NCI-H82 treated with DMSO at 0.1 percent for 48 hours (cell line): ENCODE results near the gene MSI2.
A peak's percentile ranks its signal among the peaks of the same experiment; 100 is the strongest.

Source experiments
- DNase-seq: peaks from one replicate; lab custom pipeline; 2025; ENCODE audit not compliant: unreplicated experiment; lab: John Stamatoyannopoulos, UW

The MSI2 gene

DNA sequence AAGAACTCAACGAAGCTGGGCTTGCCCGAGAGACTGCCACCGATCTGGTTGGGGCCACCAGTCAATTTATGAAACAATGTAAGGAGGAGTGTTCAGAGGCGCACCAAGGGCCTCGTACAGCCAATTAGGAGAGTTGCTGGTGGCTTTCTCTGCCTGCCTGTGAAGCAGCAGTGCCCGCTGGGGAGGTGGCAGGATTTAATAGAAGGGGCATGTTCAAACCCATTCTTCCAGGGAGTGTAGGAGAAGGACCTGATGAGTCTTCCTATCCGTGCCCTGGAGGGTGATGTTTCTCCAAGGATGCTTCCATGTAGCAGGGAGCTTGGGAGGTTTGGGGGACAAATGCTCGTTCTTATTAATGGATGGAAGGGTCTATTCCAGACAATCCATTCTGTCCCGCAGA lies 310.4 kb downstream of the MSI2 start:
- DNase-seq = no peak

DNA sequence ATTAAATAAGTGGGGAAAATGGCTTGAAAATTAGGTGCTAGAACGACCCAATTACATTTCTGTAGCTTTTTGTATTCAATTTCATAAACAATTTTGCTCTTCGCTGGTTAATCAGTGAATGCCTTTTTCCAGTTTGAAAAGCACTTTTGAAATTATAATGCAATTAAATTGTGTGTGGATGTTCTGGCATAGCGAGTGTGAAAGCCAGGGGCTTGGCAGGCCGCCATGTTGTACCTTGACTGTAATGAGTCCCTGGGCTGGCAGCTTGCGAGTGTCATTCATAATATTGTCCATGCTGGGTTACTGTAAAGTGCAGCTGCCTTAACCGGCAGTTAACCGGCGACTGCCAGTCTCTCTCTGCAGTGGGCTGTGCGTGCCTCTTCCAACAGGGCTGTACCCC lies 310.9 kb downstream of the MSI2 start:
- DNase-seq = peak; percentile 84

DNA sequence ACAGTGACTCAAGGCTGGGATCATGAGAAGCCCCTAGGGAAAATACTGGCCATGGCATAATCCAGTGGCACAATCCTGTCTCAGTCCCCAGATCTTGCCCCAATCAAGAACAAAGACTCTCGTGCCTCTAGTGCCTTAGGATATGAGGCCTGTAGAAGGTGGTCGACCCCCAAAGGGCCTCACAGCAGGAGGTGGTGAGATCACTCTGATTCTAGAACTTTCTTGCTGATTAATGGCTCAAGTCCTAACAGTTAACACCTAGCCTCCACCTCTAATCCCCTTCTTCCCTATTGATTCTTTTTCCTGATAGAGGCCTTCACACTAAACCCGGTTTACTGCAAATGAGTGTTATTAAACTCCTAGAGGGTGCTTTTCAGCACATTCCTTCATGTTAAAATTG lies 312.0 kb downstream of the MSI2 start:
- no peak for DNase-seq

DNA sequence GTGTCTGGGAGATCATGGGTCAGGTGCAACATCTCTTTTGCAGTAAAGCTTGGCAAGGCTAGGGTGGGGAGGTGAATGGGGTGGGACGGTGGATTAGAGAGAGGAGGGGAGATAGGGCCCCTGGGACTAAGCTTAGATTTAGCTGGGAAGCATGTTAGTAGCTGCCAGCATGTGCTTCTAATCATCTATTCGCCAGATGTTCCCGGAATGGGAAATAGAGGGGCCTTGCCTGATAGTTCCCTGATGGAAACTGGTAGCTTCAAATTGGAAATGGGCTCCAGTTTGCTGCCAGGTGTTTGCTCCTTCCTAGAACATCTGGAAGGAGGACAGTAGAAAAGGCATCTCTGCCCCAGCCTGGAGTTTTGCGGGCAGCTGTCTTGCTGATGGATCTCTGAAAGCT lies 312.7 kb downstream of the MSI2 start:
- peak; percentile 82 for DNase-seq

DNA sequence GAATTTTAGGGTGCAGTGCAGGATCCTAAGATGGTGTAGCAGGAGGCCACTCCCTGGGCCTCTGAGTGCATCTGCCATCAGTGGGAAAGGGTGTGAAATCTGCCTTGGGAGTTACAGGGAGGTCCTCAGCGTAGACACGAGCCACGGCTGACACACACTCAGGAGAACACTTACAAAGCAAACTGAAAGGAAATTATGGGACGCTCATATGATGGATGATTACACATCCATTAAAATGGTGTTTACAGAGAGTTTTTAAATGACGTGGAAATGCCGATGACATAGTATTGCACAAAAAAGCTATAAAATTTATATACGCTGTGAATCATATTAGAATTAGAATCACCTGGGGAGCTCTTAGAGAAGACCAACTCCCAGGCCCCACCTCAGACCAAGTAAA lies 313.5 kb downstream of the MSI2 start:
- no peak for DNase-seq

DNA sequence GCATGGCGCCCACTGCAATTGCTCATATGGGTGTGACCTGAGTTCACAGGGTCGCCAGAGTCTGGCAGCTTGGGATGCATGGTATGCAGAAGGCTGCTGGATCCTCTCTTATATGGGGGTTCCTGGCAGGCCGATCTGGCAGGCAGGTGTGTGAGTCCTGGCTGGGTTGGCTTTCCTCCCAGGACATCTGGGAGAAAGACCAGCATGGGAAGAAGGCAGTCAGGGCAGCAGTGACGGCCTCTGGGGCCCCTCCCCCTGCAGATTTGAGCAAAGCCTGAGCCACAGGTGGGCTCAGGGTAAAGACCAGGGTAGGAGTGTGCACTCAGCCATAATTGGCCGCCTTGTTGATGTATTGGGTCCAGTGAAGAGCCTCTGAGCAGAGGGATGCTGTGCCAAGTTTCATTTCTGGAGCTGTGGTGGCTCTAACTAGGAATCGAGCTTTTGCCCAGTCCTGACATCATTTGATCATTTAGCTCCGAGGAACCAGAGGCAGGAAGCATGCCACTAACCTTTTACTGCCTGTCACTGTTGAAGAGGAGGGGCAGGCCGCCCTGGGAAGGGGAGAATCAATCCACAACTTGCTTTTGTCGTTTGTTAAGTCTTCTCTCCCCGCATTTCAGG lies 314.5 kb downstream of the MSI2 start:
- no peak for DNase-seq

DNA sequence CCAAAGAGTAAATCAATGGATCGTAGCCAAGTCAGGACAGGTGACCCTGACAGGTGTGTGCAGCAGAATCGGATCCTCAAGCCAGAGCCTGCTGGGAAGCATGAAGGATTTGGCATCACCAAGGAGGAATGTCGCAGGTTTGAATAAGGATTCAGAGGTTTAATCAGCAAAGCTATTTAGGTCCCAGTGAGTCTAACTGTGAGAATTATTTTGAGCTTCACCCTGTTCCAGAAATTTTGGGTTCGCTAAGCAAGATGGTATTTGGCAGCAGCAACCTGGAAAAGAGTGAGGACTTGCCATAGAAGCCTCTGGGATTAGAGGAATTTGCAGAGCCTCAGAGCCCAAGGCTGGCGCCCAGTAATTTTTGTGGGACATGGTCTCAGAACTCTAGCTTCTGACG lies 315.7 kb downstream of the MSI2 start:
- DNase-seq = no peak

DNA sequence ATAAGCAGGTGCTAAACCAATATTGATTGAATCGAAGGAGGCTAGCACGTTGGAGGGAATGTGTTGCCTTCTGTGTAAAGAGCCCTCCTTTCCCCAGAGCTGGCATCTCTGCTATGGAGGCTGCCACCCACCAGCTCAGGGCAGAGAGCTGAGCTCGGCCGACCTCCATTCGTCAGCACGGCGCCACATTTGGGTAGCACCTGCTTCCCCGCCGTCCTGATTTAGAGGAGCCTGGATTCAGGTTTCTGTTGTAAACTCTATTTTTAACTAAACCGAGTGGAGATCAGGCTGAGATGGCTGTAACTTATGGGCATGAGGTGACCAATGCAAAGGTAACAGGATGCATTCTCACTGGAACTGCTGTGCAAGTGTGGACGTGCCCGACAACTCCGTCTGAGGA lies 316.3 kb downstream of the MSI2 start:
- DNase-seq = no peak

DNA sequence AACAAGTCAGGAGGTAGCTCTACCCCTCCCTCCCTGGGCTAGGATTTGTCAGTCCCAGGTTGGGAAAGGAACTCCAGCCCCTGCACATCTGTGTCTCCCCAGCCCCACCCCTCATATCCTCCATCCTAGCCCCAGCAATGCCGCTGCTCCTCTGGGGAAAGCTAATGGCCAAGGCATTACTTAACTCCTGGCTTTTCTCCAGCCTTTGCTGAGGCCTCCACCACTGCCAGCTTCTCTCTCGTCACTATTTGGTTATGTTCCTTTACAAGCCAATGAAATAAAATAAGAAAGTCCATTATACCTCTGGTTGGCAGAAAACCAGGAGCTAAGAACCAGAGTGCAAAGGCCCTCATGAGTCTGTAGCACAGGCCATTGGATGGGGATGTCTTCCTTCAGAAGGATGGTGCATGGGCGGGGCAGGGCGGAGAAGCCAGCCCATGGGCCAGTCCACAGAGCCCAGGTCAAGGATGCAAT lies 317.8 kb downstream of the MSI2 start:
- DNase-seq = no peak

DNA sequence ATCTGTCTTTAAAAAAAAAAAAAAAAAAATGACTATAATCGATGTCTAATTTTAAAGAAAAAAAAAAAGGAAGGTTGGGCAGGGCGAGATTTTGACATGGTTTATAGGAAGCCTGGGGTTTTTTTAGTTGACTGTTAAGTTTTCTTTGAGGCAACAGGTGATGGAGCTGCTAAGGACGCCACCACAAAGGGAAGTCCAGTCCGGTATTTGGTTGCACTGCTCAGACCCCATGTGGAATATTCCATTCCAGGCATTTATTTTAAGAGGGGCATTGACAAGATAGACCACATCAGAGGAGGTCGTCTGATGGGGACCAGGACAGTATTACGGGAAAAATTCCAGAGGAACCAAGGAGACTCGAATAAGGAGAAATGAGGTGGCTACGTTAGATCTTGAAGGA lies 320.4 kb downstream of the MSI2 start:
- no peak for DNase-seq

DNA sequence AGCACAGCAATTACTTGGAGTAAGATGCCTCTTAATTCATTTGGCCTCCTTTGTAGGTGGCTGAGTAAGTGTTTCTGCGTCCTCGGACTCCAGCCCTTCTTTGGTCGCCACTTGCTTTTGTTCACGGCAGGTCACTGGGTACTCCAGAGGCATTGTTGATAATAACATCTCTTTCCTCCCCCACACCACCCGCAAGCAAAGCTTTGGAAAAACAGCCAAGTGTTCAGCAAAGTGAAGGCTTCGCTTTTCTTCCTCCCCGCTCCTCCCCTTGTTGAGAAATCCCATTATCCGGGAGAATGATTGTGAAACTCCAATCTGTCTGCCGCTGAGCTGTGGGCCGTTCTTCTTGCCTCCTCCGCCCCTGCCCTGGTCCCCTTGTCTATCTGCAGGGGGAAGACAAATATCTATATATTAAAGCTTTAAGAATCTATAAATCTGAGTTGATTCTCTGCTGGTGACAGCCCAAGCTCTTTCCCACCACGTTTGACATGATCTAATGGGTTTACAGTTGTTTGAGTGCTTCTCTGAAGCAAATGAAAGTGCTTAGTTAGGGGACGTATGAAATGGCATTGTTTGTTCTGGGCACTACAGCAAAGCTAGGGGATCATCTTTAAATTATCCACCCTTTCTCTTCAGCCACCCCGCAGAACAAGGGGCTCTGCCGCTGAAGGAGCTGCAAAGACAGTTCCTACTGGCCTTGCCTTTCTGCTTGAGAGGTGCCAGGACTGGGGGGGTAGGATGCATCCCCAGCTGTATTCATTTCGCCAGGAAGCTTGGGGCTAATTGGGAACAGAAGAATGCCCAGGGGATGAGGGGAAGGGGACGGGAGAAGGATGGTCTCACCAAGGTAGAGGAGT lies 321.7 kb downstream of the MSI2 start:
- DNase-seq = peak; percentile 93

DNA sequence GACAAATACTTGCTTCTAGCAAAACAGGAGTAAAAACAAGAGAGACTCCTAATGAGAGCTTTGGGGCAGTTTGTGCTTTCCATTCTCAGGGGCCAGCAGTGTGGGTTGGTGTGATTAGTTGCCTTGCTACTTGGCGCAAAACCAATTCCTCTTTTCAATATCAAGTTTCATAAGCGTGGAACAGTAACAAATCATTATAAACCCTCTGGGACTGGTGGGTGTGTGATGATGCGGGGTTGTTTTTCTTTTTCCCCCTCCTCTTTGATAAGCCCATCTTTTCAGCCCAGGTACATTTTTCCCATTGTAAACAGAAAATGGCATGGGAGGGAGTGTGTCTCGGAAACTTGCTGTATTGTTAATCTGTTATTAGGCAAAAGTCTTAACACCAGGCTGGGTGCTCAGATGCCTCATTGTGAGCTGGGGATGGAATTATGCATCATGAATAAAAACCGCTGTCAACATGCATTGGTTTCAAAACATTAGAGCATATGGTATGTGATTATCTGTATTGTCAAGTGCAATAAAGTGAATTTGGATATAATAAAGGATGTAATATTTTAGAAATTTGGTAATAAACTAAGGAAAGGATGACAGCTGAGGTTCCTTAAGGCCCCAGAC lies 322.4 kb downstream of the MSI2 start:
- peak; percentile 62 for DNase-seq

DNA sequence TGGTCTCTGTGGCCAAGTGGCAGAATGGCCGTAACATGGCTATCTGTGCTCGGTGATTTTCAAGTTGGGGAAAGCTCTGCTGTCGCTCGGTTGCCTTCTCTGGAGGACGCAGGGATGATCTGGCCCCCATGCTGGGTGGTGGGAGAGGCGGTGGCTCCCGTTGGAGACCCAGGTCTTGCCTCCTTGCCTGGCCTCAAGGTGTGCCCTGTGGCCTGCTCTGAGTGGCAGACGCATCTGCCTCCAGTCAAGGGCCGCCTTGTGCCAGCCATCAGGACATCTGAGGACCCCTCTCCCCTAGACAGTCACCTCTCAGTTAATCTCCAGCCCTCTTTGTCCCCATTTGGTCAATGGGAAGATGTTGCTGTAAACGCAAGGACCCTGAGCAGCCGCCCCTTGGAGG lies 322.9 kb downstream of the MSI2 start:
- DNase-seq = no peak

DNA sequence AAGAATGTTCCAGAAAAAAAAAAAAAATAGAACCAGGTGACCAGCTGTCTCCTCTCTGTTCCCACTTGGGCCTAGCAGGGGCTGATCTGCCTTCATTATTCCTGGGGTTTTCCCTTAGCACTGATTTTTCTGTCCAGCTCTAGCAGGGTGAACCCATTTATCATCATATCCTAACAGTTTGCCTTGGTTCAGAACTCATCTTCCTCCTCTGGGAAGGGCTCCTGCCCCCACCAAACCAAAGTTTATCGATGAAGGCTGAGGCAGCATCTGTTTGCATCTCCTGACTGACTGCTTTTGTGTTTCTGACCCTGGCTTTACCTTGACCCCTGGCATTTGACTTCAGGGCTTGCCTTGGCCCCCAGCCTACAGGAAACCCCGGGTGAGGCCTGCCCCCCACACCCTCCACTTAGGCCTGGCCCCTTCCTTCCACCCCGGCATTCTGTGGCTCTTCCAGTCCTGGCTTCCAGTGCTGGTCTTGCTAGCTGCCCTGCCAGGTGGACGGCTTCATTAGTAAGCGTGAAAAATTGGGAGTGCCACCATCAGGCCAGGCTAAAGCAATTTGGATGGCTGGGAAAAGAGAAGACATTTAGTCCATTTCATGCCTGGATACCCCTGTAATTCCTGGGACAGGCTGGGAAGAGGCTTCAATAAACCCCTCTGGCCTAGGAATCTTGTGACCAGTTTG lies 323.9 kb downstream of the MSI2 start:
- DNase-seq = no peak

DNA sequence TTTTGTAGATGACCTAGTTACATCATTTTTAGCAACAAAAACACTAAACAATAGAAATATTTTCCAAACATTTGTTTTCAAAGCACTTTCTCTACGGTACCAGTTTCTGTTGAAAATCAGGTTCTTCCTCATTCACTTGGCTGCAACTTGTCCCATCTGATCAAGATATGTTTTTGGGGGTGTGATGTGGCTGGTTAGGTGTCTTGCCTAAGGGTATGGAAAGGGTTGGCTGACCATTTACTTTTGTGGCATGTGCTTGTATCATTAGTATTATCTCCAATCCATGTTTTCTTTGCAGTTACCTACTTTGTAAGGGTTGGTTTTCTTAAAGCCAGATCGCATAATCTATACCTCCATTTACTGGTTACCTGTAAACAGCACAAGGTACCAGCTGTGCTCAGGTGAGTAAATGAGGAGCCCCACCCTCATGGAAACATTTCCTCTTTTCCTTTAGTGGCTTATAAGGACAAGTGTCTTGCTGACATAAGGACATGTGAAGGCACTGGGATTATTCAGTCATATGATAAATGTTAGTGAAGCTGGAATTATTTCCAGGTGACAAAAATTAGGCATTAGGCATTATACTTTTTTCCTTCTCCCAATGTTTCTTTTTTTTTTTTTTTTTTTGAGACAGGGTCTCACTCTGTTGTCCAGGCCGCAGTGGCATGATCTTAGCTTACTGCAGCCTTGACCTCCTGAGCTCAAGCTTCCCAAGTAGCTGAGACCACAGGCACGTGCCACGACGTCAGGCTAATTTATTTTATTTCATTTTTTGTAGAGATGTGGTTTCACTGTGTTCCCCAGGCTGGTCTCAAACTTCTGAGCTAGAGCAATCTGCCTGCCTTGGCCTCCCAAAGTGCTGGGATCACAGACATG lies 326.8 kb downstream of the MSI2 start:
- DNase-seq = no peak

DNA sequence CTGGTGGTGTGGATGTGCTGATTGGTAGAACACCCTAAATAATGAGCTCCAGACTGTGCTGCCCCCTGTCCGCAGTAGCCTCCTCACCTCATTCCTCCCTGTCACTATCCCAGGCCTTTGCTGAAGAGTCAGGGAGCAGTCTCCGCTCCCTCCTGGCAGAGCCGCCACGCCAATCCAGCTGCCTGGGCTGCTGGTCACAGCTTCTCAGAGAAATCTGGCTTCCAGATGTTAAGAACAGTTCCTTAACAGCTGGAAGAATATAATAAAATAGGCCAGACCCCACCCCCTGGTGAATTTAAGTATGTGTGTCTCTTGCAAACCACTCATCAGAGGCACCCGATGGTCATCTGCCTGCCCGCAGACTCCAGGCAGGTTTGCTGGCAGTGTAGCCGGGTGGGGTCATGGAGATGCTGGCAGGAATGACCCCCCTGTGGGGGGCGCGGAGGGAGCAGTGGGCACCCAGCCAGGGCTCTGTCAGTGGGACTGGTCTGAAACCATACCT lies 327.8 kb downstream of the MSI2 start:
- DNase-seq = no peak

DNA sequence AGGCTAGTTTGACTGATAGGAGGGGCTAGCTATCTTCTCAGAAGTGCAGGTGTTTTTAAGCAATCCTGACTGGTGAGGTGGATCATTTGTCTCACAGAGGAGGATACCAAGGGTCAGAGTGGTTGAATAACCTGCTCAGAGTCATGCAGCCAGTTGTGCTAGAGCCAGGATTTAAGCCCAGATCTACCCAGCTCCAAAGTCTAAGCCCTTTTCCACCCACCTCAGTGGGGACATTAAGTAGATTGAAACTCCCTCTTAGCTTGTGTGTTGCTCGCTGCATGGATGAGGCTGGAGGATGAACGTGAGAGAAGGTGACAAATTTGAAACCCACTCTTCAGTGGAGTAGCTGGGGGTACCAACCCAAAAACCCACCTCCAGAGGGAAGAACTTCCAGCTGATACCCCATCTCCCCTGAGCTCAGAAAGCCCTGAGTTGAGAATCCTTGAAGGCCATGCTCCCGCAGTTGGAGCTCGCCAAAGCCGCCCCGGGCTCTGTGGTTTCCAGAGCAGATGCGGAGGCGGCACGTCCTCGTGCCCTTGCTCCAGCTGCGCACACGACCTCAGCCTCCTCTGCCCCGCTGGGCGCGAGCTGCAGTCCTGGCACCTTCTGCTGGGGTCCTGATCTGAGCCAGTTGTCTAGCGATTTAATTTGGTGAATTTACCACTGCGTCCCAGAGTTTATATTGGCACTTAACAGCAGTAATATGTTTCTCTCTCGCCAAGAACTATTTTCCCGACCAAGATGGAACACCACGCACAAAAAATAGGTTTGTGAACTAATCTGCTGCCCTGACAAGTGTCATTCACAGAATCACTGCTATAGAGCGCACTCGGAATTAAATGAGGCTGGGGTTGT lies 329.2 kb downstream of the MSI2 start:
- peak; percentile 37 for DNase-seq

DNA sequence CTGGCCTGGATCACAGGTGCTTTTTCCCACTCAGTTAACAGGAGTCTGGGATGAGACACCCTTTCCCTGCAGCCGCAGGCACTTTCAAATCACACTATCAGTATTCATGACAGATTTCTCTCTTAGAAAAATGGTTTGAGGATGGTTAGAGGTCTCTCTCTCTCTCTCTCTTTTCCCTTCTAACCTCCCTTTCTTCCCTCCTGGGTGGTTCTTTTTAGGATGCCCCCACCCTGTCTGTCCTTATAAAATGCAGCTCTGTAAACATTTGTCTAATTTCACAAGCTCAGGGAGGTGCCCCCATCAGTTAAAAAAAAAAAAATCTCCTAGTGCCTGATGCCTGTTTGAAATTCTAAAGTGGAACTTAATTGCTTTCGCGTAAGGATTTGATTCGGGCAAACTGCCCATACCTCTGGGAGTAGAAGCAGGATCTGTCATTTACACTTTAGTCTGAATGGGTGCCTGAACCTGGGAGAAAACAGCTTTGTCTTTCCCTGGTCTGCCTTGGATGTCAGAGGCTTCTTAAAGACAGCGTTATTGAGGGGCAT lies 329.9 kb downstream of the MSI2 start:
- DNase-seq = no peak

DNA sequence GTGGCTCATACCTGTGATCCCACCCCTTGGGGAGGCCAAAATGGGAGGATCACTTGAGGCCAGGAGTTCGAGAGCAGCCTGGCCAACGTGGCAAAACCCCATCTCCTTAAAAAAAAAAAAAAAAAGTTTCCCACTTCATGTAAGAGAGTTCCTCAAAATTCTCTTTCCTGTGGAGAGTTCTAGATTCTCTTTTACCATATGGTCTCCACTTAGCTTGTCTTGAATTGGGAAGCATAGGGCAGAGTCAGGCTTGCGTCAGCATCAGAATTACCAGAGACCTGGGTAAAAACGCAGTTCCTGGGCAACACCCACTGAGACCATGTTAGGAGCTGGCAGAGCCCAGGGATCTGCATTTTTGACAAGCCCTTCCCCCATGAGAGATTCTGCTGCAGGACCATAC lies 330.4 kb downstream of the MSI2 start:
- no peak for DNase-seq
